PC-9 (cell line): ENCODE measurements around the gene ME1. TPM values are rescaled to one million over a fixed set of nuclear protein-coding genes. Genes with fewer than 3 reads are reported as not detected.
"Not testable (repeated sequence)": the region's sequence is repeated elsewhere in the genome, so short reads cannot be mapped to it uniquely, and the experiment has no call there.

Source experiments
- BruUV-seq: library from RNA; stranded (reverse); fragments of 400-500 nt; replicated peaks from 2 replicates; lab custom pipeline; 2021; lab: Mats Ljungman, UMichigan
- CTCF ChIA-PET: fragments of 300-600 bp; sonication (Branson Sonifier 250); formaldehyde crosslinking; loops from one replicate; lab custom pipeline; 2022; ENCODE audit warnings: antibody characterized with exemption; lab: Charles Lee
- POLR2A ChIA-PET: fragments of 300-600 bp; sonication (Branson Sonifier 250); formaldehyde crosslinking; loops from one replicate; lab custom pipeline; 2022; ENCODE audit warnings: antibody characterized with exemption; ENCODE audit not compliant: unreplicated experiment; lab: Charles Lee
- DNase-seq, 2 experiments: peaks; one replicate each; pipeline versions ENCODE4 v3.0.0 to v3.0.0-alpha.2; 2015 to 2022; ENCODE audit warnings: mixed read lengths in 1 of 2
- H2AFZ ChIP-seq: fragments of 200-600 bp; sonication (generic); 2 replicates; pipeline ENCODE4 v1.8.1; 2017; ENCODE audit warnings: antibody characterized with exemption
- H3F3A ChIP-seq: fragments of 200-600 bp; sonication (generic); 2 replicates; pipeline ENCODE4 v1.8.1; 2017; ENCODE audit warnings: antibody characterized with exemption, mild to moderate bottlenecking, low read depth; ENCODE audit not compliant: insufficient read depth
- H3K27ac ChIP-seq: fragments of 200-600 bp; sonication (generic); 2 replicates; pipeline ENCODE4 v1.6.1; 2016; ENCODE audit warnings: mixed run types
- H3K27me3 ChIP-seq: fragments of 200-600 bp; sonication (generic); 2 replicates; pipeline ENCODE4 v1.6.1; 2016; ENCODE audit warnings: low read depth, mixed run types; ENCODE audit not compliant: insufficient read depth
- H3K36me3 ChIP-seq: fragments of 200-600 bp; sonication (generic); 2 replicates; pipeline ENCODE4 v1.6.1; 2016; ENCODE audit warnings: low read depth, mixed run types
- H3K4me1 ChIP-seq: fragments of 200-600 bp; sonication (generic); replicated peaks from 2 replicates; pipeline ENCODE4 v1.6.1; 2016; ENCODE audit warnings: mixed run types; ENCODE audit not compliant: insufficient read depth
- H3K4me2 ChIP-seq: fragments of 200-600 bp; sonication (generic); 2 replicates; pipeline ENCODE4 v1.6.1; 2017; ENCODE audit warnings: mixed run types
- H3K4me3 ChIP-seq: fragments of 200-600 bp; sonication (generic); 2 replicates; pipeline ENCODE4 v1.6.1; 2016; ENCODE audit warnings: mixed run types
- H3K79me2 ChIP-seq: fragments of 200-600 bp; sonication (generic); 2 replicates; pipeline ENCODE4 v1.6.1; 2017; ENCODE audit warnings: low read depth, mixed run types
- H3K9me2 ChIP-seq: fragments of 200-600 bp; sonication (generic); 2 replicates; pipeline ENCODE4 v1.8.1; 2017; ENCODE audit warnings: mild to moderate bottlenecking; ENCODE audit not compliant: insufficient read depth
- H3K9me3 ChIP-seq: fragments of 200-600 bp; sonication (generic); 2 replicates; pipeline ENCODE4 v1.8.1; 2016; ENCODE audit warnings: low read depth; ENCODE audit not compliant: insufficient read depth
- H4K20me1 ChIP-seq: fragments of 200-600 bp; sonication (generic); 2 replicates; pipeline ENCODE4 v1.8.1; 2017; ENCODE audit not compliant: insufficient read depth
- EZH2 ChIP-seq: fragments of 200-600 bp; sonication (generic); IDR thresholded peaks from 2 replicates; pipeline ENCODE4 v1.8.0; 2017; ENCODE audit warnings: antibody characterized with exemption, low read depth
- intact Hi-C: fragments of 100-400 bp; cut with micrococcal nuclease; formaldehyde crosslinking; loops from one replicate; pipeline ENCODE4 v1.10.0; 2022; ENCODE audit not compliant: unreplicated experiment
- total RNA-seq: library from RNA; stranded (reverse); gene quantifications from 2 replicates; pipeline ENCODE4 v1.2.3, GENCODE V29; 2021
- TF ChIP-seq, protein P1 (sequence below): fragments of 200-600 bp; sonication (generic); conservative IDR thresholded peaks from 2 replicates; pipeline ENCODE4 v1.6.1; 2017; ENCODE audit warnings: mixed run types, antibody characterized with exemption, mild to moderate bottlenecking, moderate library complexity

The ME1 gene
- total RNA-seq, 1 experiment from 2014 or later = 111 TPM

DNA sequence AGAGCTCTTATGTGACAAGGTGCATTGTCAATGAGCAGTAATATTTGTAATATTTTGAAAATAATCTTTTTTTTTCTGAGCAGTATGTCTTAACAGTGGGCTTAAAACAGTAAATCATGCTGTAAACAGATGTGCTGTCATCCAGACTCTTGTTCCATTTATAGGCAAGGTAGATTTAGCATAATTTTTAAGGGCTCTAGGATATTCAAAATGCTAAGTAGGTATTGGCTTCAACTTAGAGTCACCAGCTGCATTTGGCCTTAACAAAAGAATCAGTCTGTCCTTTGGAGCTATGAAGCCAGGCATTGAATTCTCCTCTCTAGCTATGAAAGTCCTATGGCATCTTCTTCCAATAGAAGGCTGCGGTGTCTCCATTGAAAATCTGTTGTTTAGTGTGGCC is 63.7 kb downstream of the ME1 start:
- H3K4me3 ChIP-seq = no peak overlapping the region
- H3K9me2 ChIP-seq = no peaks in the 10 kb centered on the region
- TF ChIP-seq EZH2 = no peak
- TF ChIP-seq, protein P1, sequence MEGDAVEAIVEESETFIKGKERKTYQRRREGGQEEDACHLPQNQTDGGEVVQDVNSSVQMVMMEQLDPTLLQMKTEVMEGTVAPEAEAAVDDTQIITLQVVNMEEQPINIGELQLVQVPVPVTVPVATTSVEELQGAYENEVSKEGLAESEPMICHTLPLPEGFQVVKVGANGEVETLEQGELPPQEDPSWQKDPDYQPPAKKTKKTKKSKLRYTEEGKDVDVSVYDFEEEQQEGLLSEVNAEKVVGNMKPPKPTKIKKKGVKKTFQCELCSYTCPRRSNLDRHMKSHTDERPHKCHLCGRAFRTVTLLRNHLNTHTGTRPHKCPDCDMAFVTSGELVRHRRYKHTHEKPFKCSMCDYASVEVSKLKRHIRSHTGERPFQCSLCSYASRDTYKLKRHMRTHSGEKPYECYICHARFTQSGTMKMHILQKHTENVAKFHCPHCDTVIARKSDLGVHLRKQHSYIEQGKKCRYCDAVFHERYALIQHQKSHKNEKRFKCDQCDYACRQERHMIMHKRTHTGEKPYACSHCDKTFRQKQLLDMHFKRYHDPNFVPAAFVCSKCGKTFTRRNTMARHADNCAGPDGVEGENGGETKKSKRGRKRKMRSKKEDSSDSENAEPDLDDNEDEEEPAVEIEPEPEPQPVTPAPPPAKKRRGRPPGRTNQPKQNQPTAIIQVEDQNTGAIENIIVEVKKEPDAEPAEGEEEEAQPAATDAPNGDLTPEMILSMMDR = no peak
- no peaks in the 10 kb centered on the region for H3K4me1 ChIP-seq
- H2AFZ ChIP-seq = no peak overlapping the region
- no peaks in the 10 kb centered on the region for H3K79me2 ChIP-seq
- H3K9me3 ChIP-seq = no peaks in the 10 kb centered on the region
- H3K27ac ChIP-seq = no peak overlapping the region
- no peaks in the 10 kb centered on the region for H4K20me1 ChIP-seq
- ChIA-PET CTCF (no interaction called here), POLR2A (interaction anchor here (0.6 kb wide), 1 partner anchor 257 kb away, joined by 3 read pairs; no protein-coding TSS in a partner anchor)
- H3K4me2 ChIP-seq = no peak overlapping the region
- H3F3A ChIP-seq = no peaks in the 10 kb centered on the region
- no TSS peak for BruUV-seq
- no peaks in the 10 kb centered on the region for H3K27me3 ChIP-seq
- no peak for DNase-seq
- intact Hi-C loops = no loop called here
- H3K36me3 ChIP-seq = no peaks in the 10 kb centered on the region

DNA sequence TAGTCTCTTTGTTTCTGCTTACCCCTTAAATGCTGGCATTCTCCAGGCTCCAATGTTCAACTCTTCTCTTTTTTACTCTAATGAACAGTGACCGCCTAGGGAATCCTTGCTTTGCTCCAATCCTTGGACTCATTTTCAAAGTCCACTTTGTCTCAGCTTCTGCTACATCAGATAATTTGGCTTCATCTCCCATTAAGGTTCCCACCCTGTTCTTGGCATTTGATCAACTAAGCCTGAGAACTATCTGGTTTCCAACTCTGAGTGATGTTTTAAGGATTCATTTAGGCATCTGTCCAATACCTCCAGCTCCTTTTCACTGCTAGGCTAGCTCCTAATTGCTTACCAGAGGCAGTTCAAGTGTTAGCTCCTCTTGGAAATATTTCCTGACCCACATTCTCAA is 64.9 kb downstream of the ME1 start:
- Histone ChIP-seq H3K4me1 (no peaks in the 10 kb centered on the region), H3K9me3 (no peaks in the 10 kb centered on the region), H3K27ac (no peak overlapping the region), H3K4me2 (no peak overlapping the region), H3K9me2 (no peaks in the 10 kb centered on the region), H3K4me3 (no peak overlapping the region), H3K27me3 (no peaks in the 10 kb centered on the region), H3K79me2 (no peaks in the 10 kb centered on the region), H4K20me1 (no peaks in the 10 kb centered on the region), H3K36me3 (no peaks in the 10 kb centered on the region), H2AFZ (no peak overlapping the region), H3F3A (no peaks in the 10 kb centered on the region)
- intact Hi-C loops = no loop called here
- ChIA-PET CTCF (no interaction called here), POLR2A (no interaction called here)
- no TSS peak for BruUV-seq
- TF ChIP-seq EZH2 = no peak
- TF ChIP-seq, protein P1 = no peak
- DNase-seq = no peak

DNA sequence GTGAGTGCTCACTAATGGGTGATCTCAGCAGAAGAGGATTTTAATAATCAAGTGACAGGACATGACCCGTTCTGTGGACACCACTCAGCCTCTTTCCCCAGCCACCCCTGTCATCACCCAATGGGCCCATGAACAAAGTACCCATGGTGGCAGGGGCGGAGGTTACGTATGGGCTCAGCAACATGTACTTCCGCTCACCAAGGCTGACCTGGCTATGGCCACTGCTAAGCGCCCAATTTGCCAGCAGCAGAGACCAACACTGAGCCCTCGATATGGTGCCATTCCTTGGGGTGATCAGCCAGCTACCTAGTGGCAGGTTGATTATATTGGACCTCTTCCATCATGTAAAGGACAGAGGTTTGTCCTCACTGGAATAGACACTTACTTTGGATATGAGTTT is 68.5 kb downstream of the ME1 start:
- H3K79me2 ChIP-seq, H3K4me1 ChIP-seq, H3K4me3 ChIP-seq, H4K20me1 ChIP-seq, BruUV-seq, H3F3A ChIP-seq, H2AFZ ChIP-seq, intact Hi-C loops, CTCF ChIA-PET, DNase-seq, POLR2A ChIA-PET, H3K9me3 ChIP-seq, H3K36me3 ChIP-seq, H3K27ac ChIP-seq, H3K4me2 ChIP-seq, H3K27me3 ChIP-seq, H3K9me2 ChIP-seq: not testable (repeated sequence)

DNA sequence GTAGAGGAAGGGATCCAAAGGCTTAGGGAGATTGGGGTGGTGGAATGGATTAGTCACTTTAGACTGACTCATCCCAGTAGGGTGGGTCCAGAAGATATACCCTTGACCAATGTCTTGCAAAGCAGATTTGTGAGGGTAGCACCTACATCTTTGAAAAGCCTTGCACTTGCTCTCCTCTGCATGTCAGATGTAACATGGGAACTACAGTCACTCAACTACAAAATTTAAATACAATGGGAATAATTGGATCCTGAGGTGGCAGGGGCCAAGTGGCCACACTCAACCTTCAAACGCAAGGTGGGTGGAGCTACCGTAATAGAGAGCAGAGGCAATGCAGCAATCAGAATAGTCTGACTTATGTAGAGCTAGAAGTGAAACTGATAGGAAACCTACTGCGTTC is 71.2 kb downstream of the ME1 start:
- H3K4me2 ChIP-seq = no peak overlapping the region
- no peak overlapping the region for H3K27ac ChIP-seq
- H3F3A ChIP-seq = peaks cover 4% of the 10 kb centered on the region
- intact Hi-C loops = loop anchor here (10.0 kb wide), 1 partner anchor 55 kb away; no protein-coding TSS in a partner anchor
- H3K36me3 ChIP-seq = no peaks in the 10 kb centered on the region
- no peak for DNase-seq
- no TSS peak for BruUV-seq
- H3K9me2 ChIP-seq = no peaks in the 10 kb centered on the region
- no peak overlapping the region for H3K4me3 ChIP-seq
- H3K27me3 ChIP-seq = no peaks in the 10 kb centered on the region
- no peak overlapping the region for H2AFZ ChIP-seq
- no peaks in the 10 kb centered on the region for H3K79me2 ChIP-seq
- no peaks in the 10 kb centered on the region for H3K9me3 ChIP-seq
- no peaks in the 10 kb centered on the region for H3K4me1 ChIP-seq
- CTCF ChIA-PET = no interaction called here
- H4K20me1 ChIP-seq = no peaks in the 10 kb centered on the region
- TF ChIP-seq, protein P1 = no peak
- TF ChIP-seq EZH2 = no peak
- POLR2A ChIA-PET = no interaction called here
